Right lobe of liver (tissue), 6 donors: ENCODE measurements around the gene RPS6KA5. TPM values are rescaled to one million over a fixed set of nuclear protein-coding genes. Genes with fewer than 3 reads are reported as not detected.

Experiments
- ATAC-seq, 4 donors: fragments of 200-7000 bp; cut with Tn5 transposase; one replicate each; pipeline ENCODE4 v1.9.1; 2020; ENCODE audit warnings: mild to moderate bottlenecking in 4 of 4, moderate library complexity in 4 of 4
- DNase-seq, 3 donors: peaks; one replicate each; pipeline ENCODE4 v3.0.0-alpha.2; 2020
- H3K27ac ChIP-seq, 3 donors: fragments of 200-600 bp; one replicate each; pipeline ENCODE4 v1.8.0; 2022
- H3K27me3 ChIP-seq, 2 donors: fragments of 200-600 bp; one replicate each; pipeline ENCODE4 v1.8.0; 2022
- H3K36me3 ChIP-seq, 4 donors: fragments of 200-600 bp; sonication (generic) in 1 of 4; one replicate each; pipeline versions ENCODE4 v1.5.1 to v1.8.0; 2017 to 2022; ENCODE audit warnings: control low read depth in 1 of 4
- H3K4me1 ChIP-seq, 4 donors: fragments of 200-600 bp; sonication (generic) in 1 of 4; one replicate each; pipeline versions ENCODE4 v1.5.1 to v1.8.0; 2017 to 2022; ENCODE audit warnings: control low read depth in 1 of 4
- H3K4me3 ChIP-seq, 3 donors: fragments of 200-600 bp; one replicate each; pipeline ENCODE4 v1.8.0; 2022
- H3K9me3 ChIP-seq, 4 donors: fragments of 200-600 bp; sonication (generic) in 1 of 4; one replicate each; pipeline versions ENCODE4 v1.5.1 to v1.8.0; 2017 to 2022; ENCODE audit warnings: control low read depth in 1 of 4
- POLR2A ChIP-seq: fragments of 450-650 bp; IDR thresholded peaks from one replicate; pipeline ENCODE4 v1.6.1; 2017; ENCODE audit warnings: antibody characterized with exemption, mild to moderate bottlenecking
- WGBS: methylation state at CpG from one replicate; pipeline ENCODE4 v1.1.6; 2018; ENCODE audit warnings: low coverage, low lambda C conversion rate; ENCODE audit not compliant: insufficient coverage; ENCODE audit errors: missing lambda C conversion rate; 5-methylcytosine and 5-hydroxymethylcytosine counted together
- intact Hi-C, 2 donors: fragments of 100-400 bp; cut with DNase I; formaldehyde crosslinking; loops; one replicate each; pipeline versions ENCODE4 v1.11.2 to v1.14.1; 2022
- total RNA-seq, 6 experiments: library from RNA; depleted of rRNA in 2 of 6; stranded (reverse); fragments of >200 nt in 2 of 6; fragmentation: NEBNext Ultra II Directional in 3 of 6; extraction: Animal tissue kit (Norgen Biotek cat#: 25700) in 3 of 6; gene quantifications; one replicate each; pipeline versions ENCODE4 v1.1.0 to v1.2.4, GENCODE V29; 2016 to 2023
- TF ChIP-seq, protein P1 (sequence below), 4 donors: fragments of 200-600 bp in 3 of 4; fragments of 450-650 bp in 1 of 4; IDR thresholded peaks; one replicate each; pipeline versions ENCODE4 v1.5.1 to v1.8.0; 2016 to 2022; ENCODE audit warnings: antibody characterized with exemption in 4 of 4, mild to moderate bottlenecking in 2 of 4
- donor health status: DM: no; HTN: yes; CAD: no.
- donor health status: DM: no; HTN: no; CAD: no.
- donor health status: DM: no; HTN: no; CAD: no.
- donor health status: DM: no; HTN: yes; CAD: no.
- donor health status: DM: no; HTN: yes; CAD: no.

Gene RPS6KA5
- total RNA-seq, 6 experiments from 2014 or later: 0.31 to 3.5 (median 1.7) TPM

DNA sequence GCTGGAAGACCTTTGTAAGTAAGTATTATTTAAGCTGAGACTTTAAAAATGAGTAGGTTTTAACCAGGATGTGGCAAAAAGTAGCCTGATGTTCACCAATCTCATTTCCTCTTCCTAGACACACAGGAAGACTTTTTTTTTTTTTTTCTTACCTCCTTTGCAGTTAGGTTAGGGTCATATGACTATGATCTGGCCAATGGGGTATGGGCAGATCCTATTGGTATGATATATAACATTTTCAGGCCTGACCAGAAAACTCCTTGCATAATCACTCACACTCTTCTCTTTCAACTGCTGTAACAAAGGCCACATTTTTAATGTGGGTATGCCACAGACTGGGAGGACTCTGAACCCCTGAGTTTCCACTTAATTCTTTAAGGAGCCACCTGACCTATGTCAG is 2.7 kb upstream of the RPS6KA5 start:
- H3K27ac ChIP-seq: no peak overlapping the region
- H3K4me3 ChIP-seq: no peak overlapping the region
- ATAC-seq (no peak), DNase-seq (no peak)
- H3K4me1 ChIP-seq: peaks cover 0 to 13% (median 4%) of the 10 kb centered on the region in 4 donors
- TF ChIP-seq, protein P1, sequence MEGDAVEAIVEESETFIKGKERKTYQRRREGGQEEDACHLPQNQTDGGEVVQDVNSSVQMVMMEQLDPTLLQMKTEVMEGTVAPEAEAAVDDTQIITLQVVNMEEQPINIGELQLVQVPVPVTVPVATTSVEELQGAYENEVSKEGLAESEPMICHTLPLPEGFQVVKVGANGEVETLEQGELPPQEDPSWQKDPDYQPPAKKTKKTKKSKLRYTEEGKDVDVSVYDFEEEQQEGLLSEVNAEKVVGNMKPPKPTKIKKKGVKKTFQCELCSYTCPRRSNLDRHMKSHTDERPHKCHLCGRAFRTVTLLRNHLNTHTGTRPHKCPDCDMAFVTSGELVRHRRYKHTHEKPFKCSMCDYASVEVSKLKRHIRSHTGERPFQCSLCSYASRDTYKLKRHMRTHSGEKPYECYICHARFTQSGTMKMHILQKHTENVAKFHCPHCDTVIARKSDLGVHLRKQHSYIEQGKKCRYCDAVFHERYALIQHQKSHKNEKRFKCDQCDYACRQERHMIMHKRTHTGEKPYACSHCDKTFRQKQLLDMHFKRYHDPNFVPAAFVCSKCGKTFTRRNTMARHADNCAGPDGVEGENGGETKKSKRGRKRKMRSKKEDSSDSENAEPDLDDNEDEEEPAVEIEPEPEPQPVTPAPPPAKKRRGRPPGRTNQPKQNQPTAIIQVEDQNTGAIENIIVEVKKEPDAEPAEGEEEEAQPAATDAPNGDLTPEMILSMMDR (IDR thresholded peaks at IDR 0.05): no peak
- no peak for TF ChIP-seq POLR2A
- intact Hi-C loops: no loop called here
- H3K36me3 ChIP-seq: no peaks in the 10 kb centered on the region
- H3K9me3 ChIP-seq: no peaks in the 10 kb centered on the region
- H3K27me3 ChIP-seq: no peaks in the 10 kb centered on the region

DNA sequence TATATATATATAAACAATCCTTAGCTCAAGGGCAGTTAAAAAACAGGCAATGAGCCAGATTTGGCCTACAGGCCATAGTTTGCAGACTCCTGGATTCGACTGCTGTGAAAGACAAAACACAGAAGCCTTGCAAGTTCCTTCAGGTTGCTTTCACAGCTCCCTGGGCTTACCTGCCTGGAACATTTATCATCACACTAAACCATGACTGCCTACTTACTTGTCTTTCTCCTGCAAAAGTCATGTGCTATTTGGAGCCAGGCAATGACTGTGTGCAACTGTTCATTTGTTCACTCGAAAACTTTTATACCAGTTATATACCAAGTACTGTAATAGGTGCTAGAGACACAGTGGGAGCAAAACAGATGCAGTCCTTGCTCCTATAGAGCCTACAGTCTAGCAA is 2.2 kb upstream of the RPS6KA5 start:
- H3K4me1 ChIP-seq: peaks cover 0 to 13% (median 4%) of the 10 kb centered on the region in 4 donors
- intact Hi-C loops: no loop called here
- 67% methylated on average over 1 of the region's 2 CpGs for WGBS

DNA sequence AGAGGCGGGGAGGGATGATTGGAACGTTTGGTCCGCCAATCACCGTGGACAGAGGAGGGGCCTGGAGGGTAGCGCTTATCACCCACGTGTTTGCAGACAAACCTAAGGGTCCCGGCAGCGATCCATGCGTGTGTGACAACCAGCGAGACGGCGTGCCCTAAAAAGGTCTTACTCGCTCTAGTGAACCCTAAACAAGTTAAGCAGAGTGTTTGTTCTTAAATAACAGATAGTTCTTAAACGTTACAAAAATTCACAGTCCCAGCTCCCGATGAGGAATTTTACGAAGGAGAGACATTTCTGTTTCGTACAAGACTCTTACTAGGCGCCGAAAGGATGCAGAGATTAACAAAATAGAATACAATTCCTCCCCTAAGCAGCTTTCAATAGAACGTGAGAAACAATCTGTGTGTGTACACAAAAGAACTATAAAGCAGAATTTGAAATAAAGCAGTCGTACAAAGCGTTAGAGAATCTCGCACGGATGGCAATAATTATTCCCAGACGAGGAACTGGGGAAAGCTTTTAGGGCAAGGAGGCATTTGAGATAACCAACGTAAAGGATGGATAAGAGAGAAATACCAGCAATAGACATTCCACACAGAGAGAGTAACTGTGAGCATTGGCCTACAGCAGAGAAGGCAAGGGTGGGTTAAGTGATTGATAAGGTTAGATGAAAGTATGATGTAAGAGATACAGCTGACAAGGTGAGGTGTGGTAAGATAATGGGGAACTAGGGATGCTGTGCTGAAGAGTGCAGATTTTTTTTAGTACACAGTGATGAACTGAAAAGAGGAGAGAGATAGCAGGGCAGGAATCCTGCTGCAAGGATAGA is 831 bp upstream of the RPS6KA5 start:
- Histone ChIP-seq H3K4me1 (peaks cover 0 to 13% (median 4%) of the 10 kb centered on the region in 4 donors), H3K9me3 (no peaks in the 10 kb centered on the region), H3K27ac (peak overlapping the region in 2 of 3 donors; percentile 24 to 45), H3K27me3 (no peaks in the 10 kb centered on the region), H3K36me3 (no peaks in the 10 kb centered on the region), H3K4me3 (peak overlapping the region; percentile 7 to 56 (median 46))
- DNase-seq (no peak), ATAC-seq (no peak)
- TF ChIP-seq POLR2A: no peak
- TF ChIP-seq, protein P1 (IDR thresholded peaks at IDR 0.05): no peak
- intact Hi-C loops: no loop called here
- 3% methylated on average over 18 of the region's 26 CpGs for WGBS

More for the DNA sequence above, 2.2 kb upstream of the RPS6KA5 start:
- DNase-seq: no peak
- Histone ChIP-seq H3K27ac (no peak overlapping the region), H3K27me3 (no peaks in the 10 kb centered on the region), H3K4me3 (no peak overlapping the region), H3K9me3 (no peaks in the 10 kb centered on the region), H3K36me3 (no peaks in the 10 kb centered on the region)
- no peak for ATAC-seq
- TF ChIP-seq, protein P1 (IDR thresholded peaks at IDR 0.05): no peak
- TF ChIP-seq POLR2A: no peak

DNA sequence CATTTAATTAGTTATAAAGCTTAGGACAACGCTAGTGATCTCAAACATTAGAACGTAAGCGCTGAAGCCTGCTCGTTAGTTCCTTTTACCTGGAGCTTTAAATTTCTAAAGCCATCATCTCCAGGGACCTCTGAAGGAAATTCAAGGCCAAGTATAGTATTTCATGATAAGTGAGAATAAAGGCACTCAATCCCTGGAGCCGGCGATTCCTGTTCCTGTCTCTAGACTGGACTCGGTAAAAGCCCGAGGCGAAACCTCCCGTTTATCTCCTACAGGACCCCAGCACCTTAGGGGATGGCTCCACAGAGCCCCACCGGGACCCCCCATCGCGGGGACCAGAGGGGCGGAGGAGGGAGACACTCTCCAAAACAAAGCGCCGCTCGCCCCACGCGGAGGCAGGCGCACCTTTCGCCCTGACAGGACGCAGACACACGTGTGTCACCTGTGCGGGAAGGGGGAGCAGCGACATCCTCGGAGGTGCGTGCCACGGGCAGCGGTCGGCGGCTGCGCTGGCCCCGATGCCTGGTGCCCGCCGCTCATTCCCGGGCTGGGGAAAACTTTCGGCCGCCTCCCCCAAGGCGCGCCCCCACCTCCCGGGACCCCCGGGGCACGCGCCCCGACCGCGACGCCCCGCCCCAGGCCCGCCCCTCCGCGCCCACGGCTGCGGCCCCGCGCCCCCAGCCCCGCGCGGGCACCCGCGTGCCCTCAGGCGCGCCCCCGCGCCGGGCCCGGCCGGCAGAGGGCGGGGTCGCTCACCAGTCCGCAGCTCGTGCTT is 678 bp downstream of the RPS6KA5 start:
- intact Hi-C loops: no loop called here
- DNase-seq (peak; percentile 62 to 75 (median 64)), ATAC-seq (peak; percentile 48 to 64 (median 53))
- H3K27me3 ChIP-seq: no peaks in the 10 kb centered on the region
- peak overlapping the region; percentile 74 to 96 (median 76) for H3K4me3 ChIP-seq
- TF ChIP-seq POLR2A: no peak
- TF ChIP-seq, protein P1 (IDR thresholded peaks at IDR 0.05): peak in 2 of 4 donors; percentile 18 to 36
- H3K4me1 ChIP-seq: peaks cover 0 to 13% (median 4%) of the 10 kb centered on the region in 4 donors
- H3K27ac ChIP-seq: peak overlapping the region; percentile 81 to 95 (median 87)
- WGBS: 1% methylated on average over 14 of the region's 72 CpGs
- no peaks in the 10 kb centered on the region for H3K36me3 ChIP-seq
- no peaks in the 10 kb centered on the region for H3K9me3 ChIP-seq
